Muscle layer of duodenum (tissue), 2 donors: ENCODE results near the gene REG3A.
A peak's percentile ranks its signal among the peaks of the same experiment; 100 is the strongest.

Experiments used
- H3K27ac ChIP-seq: one replicate; pipeline ENCODE4 v1.7.0; 2013; ENCODE audit warnings: mild to moderate bottlenecking, low read length
- H3K27me3 ChIP-seq: one replicate; pipeline ENCODE4 v1.7.0; 2013; ENCODE audit warnings: low read depth, mild to moderate bottlenecking, control low read depth, low read length
- H3K36me3 ChIP-seq, 2 donors: one replicate each; pipeline ENCODE4 v1.7.0; 2013; ENCODE audit warnings: low read length in 2 of 2, control low read depth in 1 of 2, mild to moderate bottlenecking in 1 of 2; ENCODE audit not compliant: insufficient read depth in 2 of 2, control insufficient read depth in 1 of 2
- H3K4me1 ChIP-seq, 2 donors: one replicate each; pipeline ENCODE4 v1.7.0; 2013; ENCODE audit warnings: low read length in 2 of 2, mild to moderate bottlenecking in 2 of 2, control low read depth in 1 of 2, moderate library complexity in 1 of 2; ENCODE audit not compliant: insufficient read depth in 2 of 2, control insufficient read depth in 1 of 2
- H3K4me3 ChIP-seq, 2 donors: one replicate each; pipeline ENCODE4 v1.7.0; 2013; ENCODE audit warnings: low read length in 2 of 2, low read depth in 1 of 2, mild to moderate bottlenecking in 1 of 2
- H3K9me3 ChIP-seq, 2 donors: one replicate each; pipeline ENCODE4 v1.7.0; 2013; ENCODE audit warnings: low read length in 2 of 2, control low read depth in 1 of 2, mild to moderate bottlenecking in 1 of 2; ENCODE audit not compliant: control insufficient read depth in 1 of 2
- donor health status: healthy.

REG3A gene

GRCh38 chr2:79159030-79159429 lies 523 bp downstream of the REG3A start:
- Histone ChIP-seq H3K27ac (no peak overlapping the region), H3K27me3 (no peaks in the 10 kb centered on the region), H3K4me3 (no peak overlapping the region), H3K36me3 (no peaks in the 10 kb centered on the region), H3K9me3 (no peaks in the 10 kb centered on the region), H3K4me1 (no peaks in the 10 kb centered on the region)

- Histone ChIP-seq H3K36me3 (no peaks in the 10 kb centered on the region), H3K9me3 (no peaks in the 10 kb centered on the region), H3K4me3 (no peak overlapping the region), H3K27ac (no peak overlapping the region), H3K4me1 (no peaks in the 10 kb centered on the region), H3K27me3 (no peaks in the 10 kb centered on the region)
Observed at GRCh38 chr2:79155826-79156476, 3.6 kb downstream of the REG3A start.

GRCh38 chr2:79139423-79139822 lies 20.1 kb downstream of the REG3A start:
- Histone ChIP-seq H3K27ac (no peak overlapping the region), H3K27me3 (no peaks in the 10 kb centered on the region), H3K36me3 (no peaks in the 10 kb centered on the region), H3K9me3 (no peaks in the 10 kb centered on the region), H3K4me3 (no peak overlapping the region), H3K4me1 (no peaks in the 10 kb centered on the region)

- H3K36me3 ChIP-seq = no peaks in the 10 kb centered on the region
- no peaks in the 10 kb centered on the region for H3K27me3 ChIP-seq
- H3K27ac ChIP-seq = no peak overlapping the region
- no peaks in the 10 kb centered on the region for H3K9me3 ChIP-seq
- no peaks in the 10 kb centered on the region for H3K4me1 ChIP-seq
- H3K4me3 ChIP-seq = no peak overlapping the region
Observed at GRCh38 chr2:79138385-79138784, 21.2 kb downstream of the REG3A start.

GRCh38 chr2:79131687-79132086 lies 27.9 kb downstream of the REG3A start:
- Histone ChIP-seq H3K27me3 (no peaks in the 10 kb centered on the region), H3K4me1 (no peaks in the 10 kb centered on the region), H3K36me3 (no peaks in the 10 kb centered on the region), H3K27ac (no peak overlapping the region), H3K4me3 (no peak overlapping the region), H3K9me3 (no peaks in the 10 kb centered on the region)

- H3K36me3 ChIP-seq = no peaks in the 10 kb centered on the region
- no peak overlapping the region for H3K4me3 ChIP-seq
- H3K4me1 ChIP-seq = no peaks in the 10 kb centered on the region
- no peak overlapping the region for H3K27ac ChIP-seq
- H3K9me3 ChIP-seq = no peaks in the 10 kb centered on the region
- no peaks in the 10 kb centered on the region for H3K27me3 ChIP-seq
Observed at GRCh38 chr2:79129804-79130203, 29.7 kb downstream of the REG3A start.

- H3K4me3 ChIP-seq = no peak overlapping the region
- H3K36me3 ChIP-seq = no peaks in the 10 kb centered on the region
- no peak overlapping the region for H3K27ac ChIP-seq
- no peaks in the 10 kb centered on the region for H3K9me3 ChIP-seq
- no peaks in the 10 kb centered on the region for H3K27me3 ChIP-seq
- H3K4me1 ChIP-seq = no peaks in the 10 kb centered on the region
Observed at GRCh38 chr2:79129260-79129659, 30.3 kb downstream of the REG3A start.

GRCh38 chr2:79128406-79128805 lies 31.1 kb downstream of the REG3A start:
- Histone ChIP-seq H3K9me3 (no peaks in the 10 kb centered on the region), H3K4me3 (no peak overlapping the region), H3K27ac (no peak overlapping the region), H3K4me1 (no peaks in the 10 kb centered on the region), H3K36me3 (no peaks in the 10 kb centered on the region), H3K27me3 (no peaks in the 10 kb centered on the region)

- Histone ChIP-seq H3K9me3 (no peaks in the 10 kb centered on the region), H3K4me1 (no peaks in the 10 kb centered on the region), H3K36me3 (no peaks in the 10 kb centered on the region), H3K27me3 (no peaks in the 10 kb centered on the region), H3K27ac (no peak overlapping the region), H3K4me3 (no peak overlapping the region)
Observed at GRCh38 chr2:79125721-79125985, 33.9 kb downstream of the REG3A start.

GRCh38 chr2:79124907-79125720 lies 34.4 kb downstream of the REG3A start:
- Histone ChIP-seq H3K27ac (no peak overlapping the region), H3K9me3 (no peaks in the 10 kb centered on the region), H3K4me3 (no peak overlapping the region), H3K36me3 (no peaks in the 10 kb centered on the region), H3K4me1 (no peaks in the 10 kb centered on the region), H3K27me3 (no peaks in the 10 kb centered on the region)

GRCh38 chr2:79122676-79123075 lies 36.9 kb downstream of the REG3A start:
- Histone ChIP-seq H3K9me3 (no peaks in the 10 kb centered on the region), H3K27me3 (no peaks in the 10 kb centered on the region), H3K27ac (peak overlapping the region; percentile 27), H3K4me1 (no peaks in the 10 kb centered on the region), H3K36me3 (no peaks in the 10 kb centered on the region), H3K4me3 (peak overlapping the region in 1 of 2 donors; percentile 59)
